A673 (cell line): ENCODE measurements around the gene ABCC5.

ENCODE experiments used
- CTCF ChIP-seq: fragments of 300-800, 200-600 bp; sonication (generic); conservative IDR thresholded peaks from 2 replicates; pipeline ENCODE4 v1.5.1; 2017; ENCODE audit warnings: low read depth, mild to moderate bottlenecking, antibody characterized with exemption, low read length, moderate library complexity, mixed read lengths
- EZH2 ChIP-seq: fragments of 200-600 bp; sonication (generic); IDR thresholded peaks from 2 replicates; pipeline ENCODE4 v1.6.1; 2017; ENCODE audit warnings: borderline replicate concordance, low read depth, mild to moderate bottlenecking, mixed read lengths, antibody characterized with exemption, low read length; ENCODE audit not compliant: poor library complexity, severe bottlenecking

GRCh38 chr3:183951459-183951858 is 66.2 kb downstream of the ABCC5 start:
- TF ChIP-seq CTCF (no peak), EZH2 (no peak)
